ENCODE data around the gene RAB1A. TPM values are rescaled to one million over a fixed set of nuclear protein-coding genes. Genes with fewer than 3 reads are reported as not detected.

Gene RAB1A
- total and polyA plus RNA-seq, 10 of the 15 experiments (the other 5 are each of a cell fraction or from before 2014, with no cell fraction given), result 48.9 to 171 (median 83.4) TPM

GRCh38 chr2:65054749-65055421 lies 75.0 kb downstream of the RAB1A start (continued):
- TF ChIP-seq IRF3 (IDR thresholded peaks at IDR 0.05), result no peak
- no peak for TF ChIP-seq ZZZ3 (IDR thresholded peaks at IDR 0.05; ENCODE audit: control insufficient read depth, insufficient read length, low read depth)
- TF ChIP-seq SREBF1 (IDR thresholded peaks at IDR 0.05; ENCODE audit: low read length), result no peak
- no peak for TF ChIP-seq SKIL (IDR thresholded peaks at IDR 0.05; ENCODE audit: low read depth, poor library complexity, severe bottlenecking)
- TF ChIP-seq ELK1 (IDR thresholded peaks at IDR 0.05; ENCODE audit: low read depth, low read length), result no peak
- TF ChIP-seq ZBTB11 (CRISPR knock-in tag; IDR thresholded peaks at IDR 0.05), result no peak
- TF ChIP-seq PRDM15 (CRISPR knock-in tag; IDR thresholded peaks at IDR 0.05), result no peak

Data from GM12878 (cell line).